ENCODE measurements around the gene SHISA7.
"Not testable (repeated sequence)": the region's sequence is repeated elsewhere in the genome, so short reads cannot be mapped to it uniquely, and the experiment has no call there.

Gene SHISA7

GRCh38 chr19:55462722-55463121 lies 19.6 kb upstream of the SHISA7 start:
- no peak for DNase-seq

- DNase-seq, result no peak
These were observed 19.0 kb upstream of the SHISA7 start for GRCh38 chr19:55461974-55462626.

DNA sequence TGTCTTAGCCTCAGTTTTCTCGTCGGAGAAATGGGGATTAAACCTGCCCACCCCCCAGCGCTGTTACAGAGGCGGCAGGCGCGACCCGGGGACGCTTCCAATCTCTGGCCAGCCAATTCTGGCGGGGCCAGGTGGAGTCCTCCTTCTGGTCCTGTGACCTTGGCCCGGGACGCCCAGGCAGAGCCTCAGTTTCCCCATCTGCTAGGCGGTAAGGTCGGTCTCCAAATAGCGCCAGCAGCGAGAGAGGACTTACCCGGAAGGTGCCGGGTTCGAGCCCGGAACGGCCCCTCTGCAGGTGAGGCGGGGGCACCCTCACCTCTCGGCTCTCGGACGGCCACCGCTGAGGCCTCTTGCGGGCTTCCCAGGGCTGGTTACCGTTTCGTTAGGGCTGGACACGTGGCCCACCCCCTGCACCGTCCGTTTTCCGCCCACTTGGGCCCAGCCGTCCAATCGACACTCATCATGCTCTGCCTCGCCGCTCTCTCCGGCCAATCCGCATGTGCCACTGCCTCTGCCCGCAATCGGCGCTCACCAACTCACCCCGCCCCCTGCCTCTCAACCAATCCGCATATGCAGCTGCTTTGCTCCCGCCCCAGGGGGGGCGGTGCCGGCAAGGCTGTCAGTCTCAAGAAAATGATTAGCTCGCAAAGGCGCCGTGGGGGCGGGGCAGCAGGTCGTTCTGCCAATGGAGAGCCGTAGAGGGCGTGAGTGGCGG lies 18.3 kb upstream of the SHISA7 start, which contains the start of gene ISOC2:
ISOC2 (minus strand) TSS at position 384 of the 715 bp plus-strand sequence. CDS start 5,156 bp downstream, outside the sequence.
- peak; percentile 100 for DNase-seq

DNA sequence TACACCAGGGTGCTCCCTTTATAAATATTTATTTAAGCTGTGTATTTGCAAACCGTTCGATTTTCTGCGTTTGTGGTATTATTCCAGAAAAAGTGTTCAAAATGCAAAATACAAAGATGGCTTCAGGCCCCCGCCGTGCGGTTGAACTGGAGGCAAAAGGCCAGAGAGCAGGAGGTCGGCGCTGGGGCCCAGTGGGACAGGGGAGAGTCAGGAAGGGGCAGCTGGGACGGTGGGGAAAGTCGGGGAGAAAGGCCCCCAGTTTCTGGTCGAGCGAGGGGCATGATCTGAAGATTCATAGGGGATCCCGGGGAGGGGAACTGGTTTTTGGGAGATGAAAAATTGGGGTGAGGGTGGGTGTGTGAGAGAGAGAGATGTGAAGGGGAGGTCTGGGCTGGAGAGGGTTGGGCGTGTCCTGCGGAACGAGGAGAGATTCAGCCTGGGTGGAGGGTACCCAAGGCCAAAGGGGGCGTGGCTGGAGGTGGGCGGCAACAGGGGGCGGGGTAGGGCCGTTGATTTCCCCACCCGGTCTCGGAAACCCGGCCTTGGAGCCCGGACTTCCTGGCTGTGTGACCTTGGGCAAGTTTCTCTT lies 17.7 kb upstream of the SHISA7 start:
- peak; percentile 69 for DNase-seq

DNA sequence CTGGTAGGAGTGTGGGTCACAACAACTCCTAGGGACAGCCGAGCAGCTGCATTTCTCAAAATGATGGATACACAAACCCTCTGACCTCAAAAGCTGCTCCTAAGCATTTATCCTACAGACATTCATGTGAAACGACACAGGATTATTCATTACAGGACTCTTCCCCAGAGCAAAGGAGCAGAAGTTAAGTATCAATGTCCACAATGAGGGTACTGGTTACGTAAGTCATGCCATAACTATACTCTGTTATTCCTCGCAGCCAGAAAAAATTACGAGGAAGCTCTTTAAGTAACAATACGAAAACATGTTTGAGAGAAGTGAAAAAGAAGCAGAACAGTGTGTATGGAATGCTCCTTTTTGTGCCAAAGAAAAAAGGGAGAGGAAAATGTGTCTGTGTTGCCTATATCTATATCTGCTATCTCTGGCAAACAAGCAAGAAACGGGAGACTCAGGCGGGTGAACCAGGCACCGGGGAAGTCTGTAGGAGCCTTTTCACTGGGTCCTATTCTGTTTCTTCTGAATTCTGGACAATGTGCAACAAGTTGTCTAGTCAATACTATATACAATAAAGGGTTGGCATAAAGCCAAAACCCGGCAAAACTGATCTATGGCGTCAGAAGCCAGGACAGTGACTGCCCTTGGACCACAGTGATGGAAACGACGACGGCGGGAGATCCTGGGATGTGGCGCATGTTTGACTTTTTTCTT lies 17.0 kb upstream of the SHISA7 start:
- DNase-seq, result no peak

GRCh38 chr19:55459551-55459949 lies 16.4 kb upstream of the SHISA7 start:
- no peak for DNase-seq

DNA sequence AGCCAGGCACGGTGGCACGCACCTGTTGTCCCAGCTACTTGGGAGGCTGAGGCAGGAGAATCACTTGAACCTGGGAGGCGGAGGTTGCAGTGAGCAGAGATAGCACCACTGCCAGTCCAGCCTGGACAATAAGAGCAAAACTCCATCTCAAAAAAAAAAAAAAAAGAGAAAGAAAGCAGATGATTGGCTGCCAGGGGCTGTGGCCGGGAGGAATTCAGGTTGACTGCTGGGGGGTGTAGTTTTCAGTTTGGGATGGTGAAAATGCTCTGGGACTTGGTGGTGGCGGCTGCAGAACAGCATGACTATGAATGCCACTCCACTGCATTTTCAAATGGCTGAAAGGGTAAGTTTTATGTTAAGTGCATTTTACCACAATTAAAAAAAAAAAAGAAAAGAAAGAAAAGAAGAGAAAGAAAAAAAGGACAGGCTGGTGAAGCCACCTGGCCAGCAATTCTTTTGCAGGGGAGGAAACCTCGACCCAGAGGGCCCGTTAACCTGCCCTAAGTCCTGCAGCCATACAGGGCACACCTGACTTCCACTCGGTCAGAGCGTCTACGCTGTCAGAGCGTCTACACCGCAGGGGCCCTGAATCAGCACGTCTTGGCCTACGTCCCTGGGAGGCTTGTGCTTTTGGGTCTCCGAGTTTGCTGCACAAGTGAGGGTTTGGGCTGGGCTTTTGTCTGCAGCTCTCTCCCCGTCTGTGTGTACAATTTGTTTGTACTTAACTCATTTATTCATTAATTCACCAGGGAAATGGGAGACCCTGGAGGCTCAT lies 14.8 kb upstream of the SHISA7 start:
- no peak for DNase-seq

DNA sequence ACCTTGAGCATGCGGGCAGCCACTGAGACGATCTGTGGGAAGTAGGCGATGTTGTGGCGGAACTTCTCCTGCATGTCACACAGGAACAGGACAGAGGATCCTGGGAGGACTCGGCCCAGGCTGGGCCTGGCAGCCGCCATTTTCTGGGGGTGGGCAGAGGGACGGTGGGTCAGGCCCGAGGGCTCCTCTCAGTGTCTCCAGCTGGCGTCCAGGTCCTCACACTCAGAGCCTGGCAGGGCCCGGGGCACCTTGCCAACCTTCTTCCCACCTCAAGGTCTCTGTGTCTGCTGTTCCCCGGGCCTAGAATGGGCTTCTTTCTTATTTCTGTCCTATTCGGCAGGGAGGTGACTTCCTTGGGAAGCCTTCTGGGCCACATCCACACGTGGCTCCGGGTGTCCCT lies 13.2 kb upstream of the SHISA7 start:
- DNase-seq, result no peak

DNA sequence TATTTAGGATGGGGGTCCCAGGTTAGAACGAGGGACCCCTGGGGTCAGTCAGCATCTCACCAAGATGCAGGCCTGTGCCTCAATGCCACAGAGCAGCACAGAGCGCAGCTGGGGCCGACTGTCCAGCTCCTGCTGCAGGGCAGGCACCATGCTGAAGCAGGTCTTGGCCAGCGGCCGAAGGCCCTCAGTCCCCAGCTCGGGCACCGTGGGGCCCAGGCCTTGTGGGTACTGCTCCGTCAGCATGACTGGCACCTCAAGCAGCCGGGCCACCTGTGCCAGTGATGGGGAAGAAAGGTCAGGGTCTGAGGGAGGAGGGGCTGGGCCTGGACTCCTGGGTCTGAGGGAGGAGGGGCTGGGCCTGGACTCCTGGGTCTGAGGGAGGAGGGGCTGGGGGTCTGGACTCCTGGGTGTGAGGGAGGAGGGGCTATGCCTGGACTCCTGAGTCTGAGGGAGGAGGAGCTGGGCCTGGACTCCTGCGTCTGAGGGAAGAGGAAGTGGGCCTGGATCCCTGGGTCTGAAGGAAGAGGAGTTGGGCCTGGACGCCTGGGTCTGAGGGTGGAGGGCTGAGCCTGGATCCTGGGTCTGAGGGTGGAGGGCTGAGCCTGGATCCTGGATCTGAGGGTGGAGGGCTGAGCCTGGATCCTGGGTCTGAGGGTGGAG lies 12.6 kb upstream of the SHISA7 start:
- DNase-seq, result no peak

DNA sequence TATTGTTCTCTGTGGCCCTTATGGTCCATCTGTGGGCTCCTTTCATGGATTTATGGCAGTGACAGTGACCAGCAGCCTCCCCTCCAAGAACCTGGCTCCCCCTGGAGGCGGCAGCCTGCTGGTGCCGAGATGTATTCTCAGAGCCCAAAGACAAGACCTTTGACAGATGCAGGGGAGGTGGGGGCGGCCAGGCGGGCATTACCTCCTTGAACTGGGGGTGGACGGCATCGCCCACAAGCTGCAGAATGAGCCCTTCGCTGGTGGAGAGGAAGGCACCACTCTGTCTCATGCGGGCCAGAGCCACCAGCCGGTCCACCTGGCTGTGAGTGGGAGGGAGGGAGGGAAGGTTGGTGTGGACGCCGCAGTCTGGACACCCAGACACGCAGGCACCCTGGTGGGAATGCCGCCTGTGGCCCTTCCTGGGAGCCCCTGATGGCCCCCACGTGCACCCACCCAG lies 11.7 kb upstream of the SHISA7 start:
- peak; percentile 71 for DNase-seq

DNA sequence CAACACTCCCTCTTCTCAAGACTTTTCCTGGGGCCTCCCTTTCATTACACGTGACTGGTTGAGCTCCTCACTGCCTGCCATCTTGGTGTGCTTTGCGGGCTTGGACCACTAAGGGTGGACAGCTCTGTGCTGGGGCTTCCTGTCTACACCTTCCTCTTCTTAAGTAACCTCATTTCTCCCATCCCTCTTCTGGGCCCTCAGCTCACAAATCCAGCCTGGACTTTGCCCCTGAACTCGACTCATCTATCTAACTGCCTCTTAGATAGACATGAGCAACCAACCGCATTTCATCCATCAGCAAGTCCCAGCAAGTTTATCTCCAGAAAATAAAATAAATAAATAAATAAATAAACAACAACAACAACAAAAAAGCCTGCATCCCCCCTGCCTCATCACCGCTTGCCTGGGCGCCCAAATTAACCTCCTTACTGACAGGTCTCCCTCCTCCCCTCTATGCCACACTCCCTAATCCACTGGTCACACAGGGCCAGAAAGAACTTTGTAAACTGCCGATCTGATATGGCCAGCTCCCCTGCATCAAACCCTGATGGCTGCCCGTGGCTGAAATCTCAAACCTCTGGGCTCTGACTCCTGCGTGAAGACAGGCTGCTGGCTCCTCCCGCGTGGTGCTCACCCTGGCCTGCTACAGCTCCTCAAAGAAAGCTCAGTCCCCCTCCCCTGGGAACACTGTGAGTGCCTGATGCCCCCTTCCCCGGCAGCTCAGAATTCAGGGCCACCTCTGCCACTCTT lies 10.6 kb upstream of the SHISA7 start:
- no peak for DNase-seq

DNA sequence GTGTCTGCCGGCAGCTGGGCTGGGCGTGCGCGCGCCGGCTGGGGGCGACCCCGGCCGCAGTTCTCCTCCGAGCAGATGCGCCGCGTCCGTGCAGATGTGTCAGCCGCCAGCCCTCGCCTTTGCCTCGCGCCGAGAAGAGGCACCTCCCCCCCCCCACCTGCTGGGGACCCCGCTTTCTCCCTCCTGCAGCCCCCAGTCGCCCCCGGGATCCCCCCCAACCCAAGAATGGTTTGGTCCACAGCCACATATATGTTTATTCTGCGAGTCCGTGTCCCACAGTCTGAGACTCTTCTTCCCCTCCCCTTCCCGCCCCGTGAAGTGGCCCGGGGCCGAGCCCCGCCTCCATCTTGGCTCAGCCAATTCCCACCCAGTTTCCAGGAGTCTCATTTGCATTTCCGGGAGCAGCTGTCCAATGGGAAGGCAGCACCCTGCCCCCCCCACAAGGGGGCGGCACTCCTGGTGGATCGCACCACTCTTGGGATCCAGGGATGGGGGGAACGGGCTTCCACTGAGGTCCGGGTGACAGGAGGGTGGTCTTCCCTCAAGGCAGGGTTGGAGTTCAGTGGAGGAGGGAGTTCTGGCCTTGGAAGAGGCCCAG lies 9.7 kb upstream of the SHISA7 start:
- DNase-seq, result peak; percentile 65

- DNase-seq, result no peak
These were observed 9.1 kb upstream of the SHISA7 start for GRCh38 chr19:55451965-55452748.

- no peak for DNase-seq
These were observed 8.3 kb upstream of the SHISA7 start for GRCh38 chr19:55451163-55451964.

DNA sequence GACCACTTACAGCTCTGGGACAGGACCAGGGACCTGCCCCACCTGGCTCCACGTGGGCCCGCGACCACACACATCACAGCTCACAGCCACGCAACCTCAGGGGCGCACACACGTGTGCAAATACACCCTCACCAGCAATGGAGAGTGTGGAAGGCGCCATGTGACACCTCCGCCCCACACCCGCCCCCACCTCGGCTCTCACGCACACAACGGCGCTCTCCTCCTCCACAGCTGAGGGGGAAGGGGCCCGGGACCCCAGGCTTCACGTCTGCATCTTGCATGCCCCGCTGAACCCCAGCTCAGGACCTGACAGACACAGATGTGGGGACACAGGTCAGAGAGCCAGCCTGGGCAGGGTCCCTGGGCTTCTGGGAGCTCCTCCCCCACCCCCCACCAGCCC lies 6.4 kb upstream of the SHISA7 start:
- no peak for DNase-seq

DNA sequence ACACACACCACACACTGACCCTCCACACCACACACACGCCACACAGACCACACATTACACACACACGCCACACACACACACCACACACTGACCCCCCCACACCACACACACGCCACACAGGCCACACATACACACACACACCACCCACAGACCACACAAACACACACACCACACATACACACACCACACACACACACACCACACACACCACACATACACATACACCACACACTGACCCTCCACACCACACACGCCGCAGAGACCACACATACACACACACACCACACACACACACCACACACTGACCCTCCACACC lies 5.0 kb upstream of the SHISA7 start:
- DNase-seq, result not testable (repeated sequence)

GRCh38 chr19:55447421-55448174 lies 4.5 kb upstream of the SHISA7 start:
- no peak for DNase-seq

GRCh38 chr19:55446060-55446459 lies 3.0 kb upstream of the SHISA7 start:
- no peak for DNase-seq

- DNase-seq, result no peak
These were observed 1.5 kb upstream of the SHISA7 start for GRCh38 chr19:55444646-55445045.

Data from stimulated activated CD8-positive, alpha-beta memory T cell treated with anti-CD3 and anti-CD28 coated beads, Interleukin-4, amount 100 ng/mL, for 48 hours (primary cell).